NCI-H524 (cell line): Measurements from ENCODE around the gene PRR5.

ENCODE experiments used
- DNase-seq, 2 experiments: peaks; one replicate each; lab custom pipeline; 2025; lab: John Stamatoyannopoulos, UW

Gene PRR5

GRCh38 chr22:44693145-44693544, 8.9 kb upstream of the PRR5 start:
- no peak for DNase-seq

- DNase-seq: peak; percentile 88 to 97
Measured at GRCh38 chr22:44693756-44694155, 8.2 kb upstream of the PRR5 start.

GRCh38 chr22:44697423-44698141, 4.4 kb upstream of the PRR5 start:
- peak in 1 of 2 experiments; percentile 68 for DNase-seq

GRCh38 chr22:44698531-44699421, 3.2 kb upstream of the PRR5 start:
- no peak for DNase-seq

GRCh38 chr22:44700456-44700855, 1.5 kb upstream of the PRR5 start:
- DNase-seq: no peak

GRCh38 chr22:44701187-44701790, 715 bp upstream of the PRR5 start:
- DNase-seq: no peak

- peak; percentile 59 to 80 for DNase-seq
Measured at GRCh38 chr22:44702479-44703198, 635 bp downstream of the PRR5 start.

- DNase-seq: peak in 1 of 2 experiments; percentile 48
Measured at GRCh38 chr22:44703255-44703870, 1.4 kb downstream of the PRR5 start.

- DNase-seq: no peak
Measured at GRCh38 chr22:44704159-44705021, 2.4 kb downstream of the PRR5 start.

GRCh38 chr22:44705022-44705297, 3.0 kb downstream of the PRR5 start:
- no peak for DNase-seq

GRCh38 chr22:44706488-44706887, 4.5 kb downstream of the PRR5 start:
- no peak for DNase-seq

GRCh38 chr22:44707178-44707577, 5.2 kb downstream of the PRR5 start:
- DNase-seq: no peak

GRCh38 chr22:44707752-44708151, 5.7 kb downstream of the PRR5 start:
- no peak for DNase-seq

GRCh38 chr22:44709881-44710392, 7.9 kb downstream of the PRR5 start:
- DNase-seq: no peak

- DNase-seq: no peak
Measured at GRCh38 chr22:44710474-44711240, 8.7 kb downstream of the PRR5 start.

GRCh38 chr22:44711241-44711560, 9.2 kb downstream of the PRR5 start:
- no peak for DNase-seq

- peak; percentile 13 to 54 for DNase-seq
Measured at GRCh38 chr22:44711690-44712555, 9.9 kb downstream of the PRR5 start.

GRCh38 chr22:44712962-44713361, 11.0 kb downstream of the PRR5 start:
- no peak for DNase-seq

- no peak for DNase-seq
Measured at GRCh38 chr22:44714703-44715350, 12.8 kb downstream of the PRR5 start.
